NCI-H460 (cell line): Measurements from ENCODE around the gene RAB3B. TPM values are rescaled to one million over a fixed set of nuclear protein-coding genes. Genes with fewer than 3 reads are reported as not detected.
"Not testable (repeated sequence)": the region's sequence is repeated elsewhere in the genome, so short reads cannot be mapped to it uniquely, and the experiment has no call there.

Source experiments
- DNase-seq: peaks from one replicate; pipeline ENCODE4 v3.0.0-alpha.2; 2016; ENCODE audit warnings: low read depth; ENCODE audit errors: extremely low read depth
- small RNA-seq, 2 experiments: library from RNA; depleted of rRNA; stranded (forward); fragments of <200 nt; gene quantifications; one replicate each; pipeline ENCODE3, GENCODE V24; 2014
- total RNA-seq: library from RNA; depleted of rRNA; stranded (reverse); fragments of >200 nt; shearing (Covaris generic); gene quantifications from 2 replicates; pipeline ENCODE4 v1.2.3, GENCODE V29; 2014; rRNA removed

RAB3B gene
- total RNA-seq, 1 experiment from 2014 or later, result 96.5 TPM

GRCh38 chr1:51877434-51878307, 112.8 kb downstream of the RAB3B start:
- no peak for DNase-seq

DNA sequence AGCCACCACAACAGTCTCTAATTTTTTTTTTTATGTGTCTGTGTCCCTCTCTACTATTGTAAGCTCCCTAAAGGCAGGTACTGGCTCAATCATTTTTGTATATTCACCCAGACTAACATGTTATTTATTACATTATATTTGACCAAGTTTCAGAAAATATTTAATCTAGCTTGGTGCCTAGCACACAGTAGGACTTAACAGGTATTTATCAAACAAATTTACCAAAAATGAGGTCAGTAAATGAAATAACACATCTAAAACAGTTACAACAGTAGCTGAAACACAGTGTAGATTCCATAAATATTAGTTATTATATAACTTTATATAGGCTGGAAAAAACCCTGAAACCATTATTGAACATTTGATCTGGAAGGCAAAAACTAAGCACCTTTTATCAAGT, 114.7 kb downstream of the RAB3B start:
- no peak for DNase-seq

DNA sequence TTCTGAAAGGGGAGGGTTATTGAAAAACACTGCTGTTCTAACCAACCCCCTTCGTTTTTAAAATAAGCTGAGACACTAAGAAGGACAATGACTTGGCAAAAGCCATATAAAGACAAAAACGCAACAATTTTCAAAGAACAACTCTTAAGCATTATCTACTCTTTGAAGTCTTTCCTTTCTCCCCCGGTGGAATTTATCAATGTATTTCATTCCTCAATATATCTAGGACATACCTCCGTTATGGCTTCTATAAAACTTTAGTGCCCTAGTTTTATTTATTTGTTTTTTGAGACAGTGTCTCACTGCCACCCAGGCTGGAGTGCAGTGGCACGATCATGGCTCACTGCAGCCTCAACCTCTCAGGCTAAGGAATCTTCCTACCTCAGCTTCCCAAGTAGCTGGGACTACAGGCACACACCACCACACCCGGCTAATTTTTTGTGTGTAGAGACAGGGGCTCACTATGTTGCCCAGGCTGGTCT, 115.2 kb downstream of the RAB3B start:
- no peak for DNase-seq

- DNase-seq, result not testable (repeated sequence)
Observed at GRCh38 chr1:51873270-51873669, 117.2 kb downstream of the RAB3B start.

GRCh38 chr1:51871351-51871975, 119.0 kb downstream of the RAB3B start:
- DNase-seq, result no peak

DNA sequence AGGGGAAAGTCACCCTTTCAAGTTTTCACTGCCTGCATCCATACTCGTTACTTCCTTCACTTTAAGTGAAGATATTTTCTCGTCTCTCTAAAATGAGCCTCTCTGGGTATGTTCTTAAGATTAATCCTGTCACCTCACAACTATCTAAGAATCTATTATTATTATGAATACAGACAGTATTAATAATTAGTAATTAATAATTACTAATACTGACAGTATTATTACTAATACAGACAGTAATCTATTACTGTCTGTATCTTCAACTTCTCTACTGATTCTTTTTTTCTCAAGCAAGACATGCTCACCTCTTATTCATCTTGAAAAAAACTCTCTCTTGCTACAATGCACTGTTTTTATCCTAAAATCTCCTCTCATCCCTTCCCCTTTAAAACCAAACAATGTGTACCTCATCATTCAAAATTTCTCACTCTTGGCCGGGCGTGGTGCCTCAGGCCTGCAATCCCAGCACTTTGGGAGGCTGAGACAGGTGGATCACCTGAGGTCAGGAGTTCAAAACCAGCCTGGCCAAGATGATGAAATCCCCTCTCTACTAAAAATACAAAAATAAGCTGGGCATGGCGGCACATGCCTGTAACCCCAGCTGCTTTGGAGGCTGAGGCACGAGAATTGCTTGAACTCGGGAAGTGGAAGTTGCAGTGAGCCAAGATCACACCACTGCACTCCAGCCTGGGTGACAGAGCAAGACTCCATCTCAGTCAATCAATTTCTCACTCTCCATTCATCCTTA, 119.7 kb downstream of the RAB3B start:
- DNase-seq, result no peak

GRCh38 chr1:51867479-51868232, 122.8 kb downstream of the RAB3B start:
- DNase-seq, result no peak

- DNase-seq, result no peak
Observed at GRCh38 chr1:51863384-51863783, 127.1 kb downstream of the RAB3B start.

DNA sequence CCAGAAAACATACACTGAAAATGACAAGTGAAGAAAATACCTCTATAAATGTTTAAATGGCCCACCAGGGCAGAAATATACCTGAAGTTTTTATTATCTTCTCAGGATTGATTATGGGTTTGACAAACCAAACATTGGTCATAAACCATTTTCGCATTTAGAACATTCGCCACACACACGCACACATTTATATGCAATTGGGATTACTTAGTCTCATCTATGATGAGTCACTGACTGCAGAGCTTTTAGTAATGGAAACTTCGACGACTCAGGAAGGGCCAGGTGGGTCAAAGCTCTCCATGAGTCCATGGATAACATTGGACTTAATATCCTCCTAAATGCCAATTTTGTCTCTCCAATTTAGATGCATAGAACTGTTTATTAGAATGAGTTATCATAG, 128.8 kb downstream of the RAB3B start:
- DNase-seq, result no peak

GRCh38 chr1:51859735-51860134, 130.8 kb downstream of the RAB3B start:
- DNase-seq, result no peak

DNA sequence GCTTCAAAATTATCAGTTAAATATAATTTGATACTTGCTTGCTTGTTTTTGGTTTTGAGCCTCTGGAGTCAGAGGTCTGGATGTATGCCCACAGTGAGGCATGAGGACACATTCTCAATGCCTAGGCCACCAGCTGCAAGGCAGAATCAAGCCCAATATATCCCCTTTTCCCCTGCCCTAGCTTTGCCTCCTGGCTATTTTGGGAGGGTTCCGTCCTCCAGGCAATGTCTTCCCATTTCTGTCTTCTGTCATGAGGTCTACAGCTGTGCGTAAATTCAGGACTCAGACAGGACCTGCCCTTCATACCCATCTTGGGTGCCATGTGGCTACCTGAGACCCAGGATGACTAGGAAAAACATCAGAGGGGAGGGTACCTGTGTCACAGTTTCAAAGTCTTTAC, 131.2 kb downstream of the RAB3B start:
- DNase-seq, result no peak

DNA sequence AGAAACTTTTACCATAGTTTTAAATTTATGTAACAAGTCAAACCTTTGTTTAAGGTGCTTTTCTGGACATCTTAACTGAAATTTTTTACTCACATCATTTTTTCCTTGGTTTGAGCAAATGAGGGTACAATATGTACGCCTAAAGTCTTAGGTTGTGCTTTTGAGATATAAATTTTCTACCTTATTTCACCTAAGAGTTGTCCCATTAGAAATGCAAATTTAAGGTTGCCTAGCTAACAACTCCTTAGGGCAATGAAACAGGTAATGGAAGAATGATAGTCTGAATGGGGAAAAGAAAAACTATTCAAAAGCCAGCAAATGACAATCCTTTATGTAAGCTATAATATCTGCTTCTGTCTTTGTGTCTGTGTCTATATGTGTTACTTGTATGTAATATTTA, 131.6 kb downstream of the RAB3B start:
- no peak for DNase-seq

Small RNA genes lying within 50 kb of the gene (small RNA-seq; reads per million reads assigned to genes)
- gene RN7SL290P, result 0 reads per million in 2 experiments
- 0.04 to 0.41 reads per million in 2 experiments for gene RNA5SP48

Other genes starting within 250 kb of the RAB3B start
- 118 and 130 TPM in 2 replicates for gene NRDC, start 112.0 kb downstream of the RAB3B start, total RNA-seq
- 5.9 and 8.4 TPM in 2 replicates for gene KTI12, start 43.1 kb upstream of the RAB3B start, total RNA-seq
- gene TXNDC12, start 64.5 kb upstream of the RAB3B start, total RNA-seq, result 89.1 and 101 TPM in 2 replicates
- 75.5 and 79.1 TPM in 2 replicates for gene BTF3L4, start 65.6 kb upstream of the RAB3B start, total RNA-seq
- gene ZFYVE9, start 151.4 kb upstream of the RAB3B start, total RNA-seq, result 9.5 and 11.4 TPM in 2 replicates